HG03442 (cell line): ENCODE results near the gene ARF3.

Experiments
- ATAC-seq: cut with Tn5 transposase; IDR thresholded peaks from one replicate; pipeline ENCODE4 v1.9.1; 2021; ENCODE audit warnings: mild to moderate bottlenecking, moderate library complexity; ENCODE audit not compliant: unreplicated experiment

The ARF3 gene

DNA sequence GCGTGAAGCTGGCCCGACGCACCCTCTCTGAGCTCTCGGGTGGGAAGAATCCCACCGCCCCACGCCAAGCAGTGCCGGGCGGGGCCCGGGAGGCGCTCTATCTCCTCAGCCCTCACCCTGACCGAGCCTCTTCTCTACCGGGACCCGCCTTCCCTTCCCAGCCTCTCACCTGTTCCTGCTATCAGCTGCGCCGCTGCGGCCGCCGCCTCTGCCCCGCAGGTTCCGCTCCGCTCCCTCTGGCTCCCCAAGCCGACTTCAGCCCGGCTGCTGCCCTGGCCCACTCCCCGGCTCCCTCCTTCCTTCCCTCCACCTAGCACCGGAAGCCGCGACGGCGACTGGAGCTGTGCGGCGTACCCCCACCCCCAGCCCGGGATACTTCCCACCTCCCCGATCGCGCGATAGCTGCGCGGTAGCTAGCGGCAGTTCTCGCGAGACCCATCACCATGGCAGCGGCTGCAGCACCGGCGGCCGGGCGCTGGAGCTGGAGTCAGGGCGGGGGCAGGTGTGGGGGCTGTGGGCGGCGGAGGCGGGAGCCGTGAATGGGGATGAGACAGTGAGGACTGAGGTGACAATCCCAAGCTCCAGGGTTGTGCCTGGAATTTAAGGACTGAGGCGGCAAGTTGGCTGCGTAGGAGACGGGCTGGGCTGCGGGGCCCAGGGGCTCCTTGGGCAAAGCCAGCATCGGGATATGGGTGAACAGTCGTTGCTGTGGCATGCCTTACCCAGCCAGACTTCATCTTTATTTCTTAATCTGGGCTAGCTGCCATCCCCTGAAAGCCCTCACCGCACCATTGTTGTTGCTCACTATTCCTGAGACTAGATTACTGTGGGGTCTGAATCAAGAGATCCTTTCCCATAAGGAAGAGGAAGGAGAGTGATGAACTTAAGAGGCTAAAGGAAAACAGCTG, at the start of gene ARF3:
Gene ARF3 (minus strand): TSS at position 347 of the 908 bp plus-strand sequence. CDS start 16,392 bp downstream, outside the sequence.
- ATAC-seq = peak; percentile 86

DNA sequence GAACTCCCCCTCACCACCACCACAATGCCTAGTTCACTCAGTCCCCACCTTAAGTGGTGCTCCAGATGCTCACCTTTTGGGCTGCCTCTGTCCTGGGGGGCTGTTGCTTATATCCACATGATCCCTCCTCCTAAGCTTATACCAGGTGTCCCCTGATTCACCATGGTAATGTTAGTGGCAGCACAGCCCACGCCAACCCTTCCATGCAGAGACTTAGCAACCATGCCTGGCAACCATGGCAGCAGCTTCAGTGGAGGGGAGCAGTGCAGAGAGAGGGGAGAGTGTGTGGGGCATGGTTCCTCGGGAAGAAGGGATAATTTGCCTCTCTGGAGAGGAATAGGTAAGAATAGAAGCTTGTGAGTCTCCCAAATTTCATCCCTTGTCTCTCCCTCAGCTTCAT, 43.1 kb upstream of the ARF3 start:
- ATAC-seq = no peak

DNA sequence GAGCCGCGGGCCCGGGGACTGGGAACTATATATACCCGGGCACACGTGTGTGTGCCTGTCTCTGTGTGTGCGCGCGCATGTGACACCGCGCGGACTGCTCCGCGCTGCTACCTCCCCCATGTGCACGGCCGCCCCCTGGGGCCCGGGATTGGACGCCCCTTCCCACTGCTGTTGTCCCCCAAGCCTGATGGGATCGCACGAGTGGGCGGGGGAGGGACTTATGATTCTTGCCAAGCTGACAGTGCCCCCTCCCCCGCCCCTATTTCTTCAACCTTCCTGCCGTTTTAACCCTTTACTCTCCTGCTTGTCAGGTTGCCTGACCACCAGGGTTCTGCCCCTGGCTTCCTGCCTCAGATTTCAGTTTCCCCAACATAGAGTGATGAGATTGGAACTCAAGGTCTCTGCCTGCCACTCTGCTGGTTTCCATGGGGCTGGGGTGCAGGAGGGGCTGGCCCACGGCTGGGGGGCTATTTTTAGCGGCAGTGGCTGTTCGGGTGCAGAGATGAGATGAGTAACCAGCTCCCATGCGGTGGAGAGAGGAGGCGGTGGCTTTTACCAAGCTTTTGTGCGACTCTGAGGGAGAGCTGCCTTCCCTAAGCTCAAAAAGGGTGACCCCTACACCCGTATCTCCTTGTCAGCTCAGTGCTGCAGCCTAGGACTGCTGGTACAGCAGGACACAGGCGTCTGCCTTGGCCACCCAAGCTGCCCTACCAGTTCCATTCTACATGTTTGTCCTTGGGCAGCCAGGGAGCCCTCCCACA, 42.3 kb upstream of the ARF3 start, which contains the start of gene DDN:
Gene DDN (minus strand): TSS at position 5 of the 761 bp plus-strand sequence. CDS start 88 bp downstream, outside the sequence.
- peak; percentile 35 for ATAC-seq

DNA sequence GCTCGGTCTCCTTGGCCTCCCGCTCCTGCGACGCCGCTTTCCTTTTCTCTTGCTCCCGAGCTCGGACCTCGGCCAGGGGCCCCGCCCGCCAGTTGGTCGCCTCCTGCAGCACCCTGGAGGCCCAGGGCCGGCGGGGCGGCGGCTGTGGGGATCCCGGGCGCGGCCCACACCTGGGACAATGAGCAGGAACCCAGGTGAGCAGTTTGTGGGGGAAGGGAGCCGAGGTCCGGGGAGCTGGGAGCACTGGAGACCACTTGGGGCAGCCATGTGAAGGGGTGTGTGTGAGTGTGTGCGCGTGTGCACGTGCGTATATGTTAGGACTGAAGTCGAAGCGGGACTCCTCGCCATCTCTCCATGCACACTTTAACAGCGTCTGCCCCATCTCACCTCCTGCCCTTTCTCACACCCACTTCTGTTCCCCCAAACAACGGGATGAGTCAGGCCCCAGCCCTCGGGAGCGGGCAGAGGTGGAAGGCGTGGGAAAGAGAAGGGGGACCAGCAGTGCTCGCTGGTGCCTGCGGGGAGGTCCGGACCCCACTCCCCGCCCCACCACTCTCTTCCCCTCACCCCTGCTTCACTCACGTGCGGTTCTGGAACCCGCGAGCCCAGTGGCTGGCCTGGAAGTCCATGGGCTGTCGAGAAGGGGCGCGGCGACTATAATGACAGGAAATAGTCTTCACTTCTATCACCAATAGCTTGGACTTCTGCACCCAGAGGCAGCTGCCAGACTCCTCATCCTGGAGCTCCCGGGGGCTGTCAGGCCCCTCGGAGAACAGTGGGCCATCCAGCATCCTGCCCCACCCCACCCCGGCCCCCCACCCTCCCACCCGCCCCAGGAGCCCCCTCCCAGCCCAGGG, 41.4 kb upstream of the ARF3 start:
- no peak for ATAC-seq

DNA sequence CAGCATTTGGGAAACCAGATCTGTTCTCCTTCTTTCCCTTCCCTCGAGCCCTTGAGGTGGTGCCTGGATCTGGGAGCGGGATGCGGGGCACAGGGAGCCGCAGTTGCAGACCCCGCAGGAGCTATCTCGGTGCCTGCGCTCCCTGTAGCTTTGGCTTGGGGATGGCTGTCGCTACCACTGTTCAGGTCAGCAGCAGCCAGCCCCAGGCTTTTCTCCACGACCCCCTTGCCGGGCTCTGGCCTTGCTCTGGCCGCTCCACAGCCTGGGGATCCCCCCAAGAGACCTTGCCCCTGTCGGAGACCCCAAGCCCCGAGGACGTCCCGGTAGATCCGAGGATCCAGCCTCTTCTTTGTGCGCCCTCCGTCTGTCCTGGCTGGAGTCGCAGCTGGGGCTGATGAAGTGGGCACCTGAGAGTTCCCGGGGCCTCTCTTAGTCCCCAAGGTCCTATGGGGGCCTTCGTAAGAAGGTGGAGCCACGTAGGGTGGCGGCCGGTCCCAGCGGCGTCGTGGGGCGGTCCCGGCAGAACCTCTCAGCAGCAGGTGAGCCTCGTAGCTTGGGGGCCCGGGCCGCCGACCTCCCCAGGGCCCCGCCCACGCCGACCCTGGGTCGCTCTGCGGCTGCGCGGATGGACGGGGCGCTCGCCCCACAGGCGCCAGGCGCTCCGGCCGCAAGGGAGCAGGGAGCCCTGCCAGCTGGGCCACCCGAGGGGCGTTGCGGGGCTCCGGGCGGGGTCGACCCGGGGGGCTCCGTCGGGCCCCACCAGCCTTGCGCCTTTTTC, 40.6 kb upstream of the ARF3 start:
- ATAC-seq = peak; percentile 43

DNA sequence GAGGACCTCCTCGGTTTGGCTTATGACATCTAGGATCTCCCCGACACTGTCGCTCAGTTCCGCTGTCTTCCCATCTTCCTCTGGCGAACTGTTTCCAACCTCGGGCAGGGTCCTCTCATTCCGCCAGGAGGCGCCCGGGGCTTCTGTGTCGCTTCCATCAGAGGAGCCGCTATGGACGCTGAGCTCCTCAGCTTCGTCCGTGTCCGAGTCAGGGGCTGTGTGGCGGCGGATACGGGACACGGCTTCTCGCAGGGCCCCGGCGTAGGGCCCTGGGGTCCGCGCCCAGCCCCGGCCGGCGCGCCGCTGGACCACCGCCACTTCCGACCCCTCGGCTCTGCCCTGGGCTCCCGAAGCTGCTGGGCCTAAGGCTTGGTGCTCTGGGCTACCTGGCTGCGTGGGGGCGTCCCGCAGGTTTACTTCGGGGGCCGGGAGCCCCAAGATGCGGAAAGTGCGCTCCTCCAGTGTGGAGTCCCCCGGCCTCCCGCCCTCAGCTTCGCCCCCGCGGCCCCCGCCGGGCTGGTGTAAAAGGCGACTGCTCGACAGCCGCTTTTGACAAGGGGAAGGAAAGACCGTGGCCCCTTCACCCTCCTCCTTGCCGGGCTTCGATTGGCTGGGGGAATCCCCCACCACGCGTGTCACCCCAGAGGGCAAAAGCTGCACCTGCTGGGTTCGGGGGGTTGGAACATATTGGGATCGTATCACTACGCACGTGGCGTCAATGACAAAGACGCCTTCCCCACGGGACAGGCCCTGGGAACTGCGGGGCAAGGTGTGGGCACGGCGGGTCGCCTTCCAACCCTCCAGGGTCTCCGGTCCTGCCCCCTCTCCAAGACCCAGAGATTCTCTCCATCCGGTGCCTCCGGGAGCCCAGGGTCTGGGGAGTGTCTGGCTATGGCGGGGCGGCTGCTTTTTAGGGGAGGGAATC, 39.8 kb upstream of the ARF3 start:
- ATAC-seq = no peak

DNA sequence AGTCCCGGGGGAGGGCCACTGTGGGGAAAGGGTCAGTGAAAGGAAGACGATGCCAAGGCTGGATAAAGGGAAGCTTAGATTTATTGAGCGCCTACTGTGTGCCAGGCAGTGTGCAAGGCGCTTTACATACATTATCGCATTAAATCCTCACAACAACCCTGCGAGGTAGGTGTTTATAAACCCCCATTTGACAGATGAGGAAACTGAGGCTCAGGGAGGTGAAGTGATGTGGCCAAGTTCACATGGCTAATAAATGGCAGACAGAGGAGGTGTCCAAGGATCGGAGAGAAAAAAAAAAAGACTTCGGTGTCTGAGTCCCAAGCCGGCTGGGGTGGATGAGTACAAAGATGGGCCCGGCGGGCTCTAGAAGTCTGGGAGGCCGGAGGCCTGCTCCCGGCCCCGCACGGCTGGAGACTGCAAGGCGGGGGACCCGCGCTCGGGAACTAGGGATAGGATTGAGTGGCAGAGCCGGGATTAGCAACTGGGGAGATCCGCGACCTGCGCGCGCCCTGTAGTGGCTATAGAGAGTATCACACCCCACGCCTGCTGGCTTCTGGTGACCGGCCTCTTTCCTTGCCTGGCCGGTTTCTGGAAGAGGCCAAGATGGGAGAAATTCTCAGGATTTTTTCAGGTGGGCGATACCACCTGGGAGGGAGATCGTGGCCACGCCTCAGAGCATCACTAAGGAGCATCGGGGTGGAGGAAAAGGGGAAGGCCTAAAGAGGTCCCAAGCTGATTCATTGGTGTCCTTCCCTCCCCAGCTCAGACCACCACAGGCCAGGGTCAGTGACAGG, 38.0 kb upstream of the ARF3 start:
- no peak for ATAC-seq

DNA sequence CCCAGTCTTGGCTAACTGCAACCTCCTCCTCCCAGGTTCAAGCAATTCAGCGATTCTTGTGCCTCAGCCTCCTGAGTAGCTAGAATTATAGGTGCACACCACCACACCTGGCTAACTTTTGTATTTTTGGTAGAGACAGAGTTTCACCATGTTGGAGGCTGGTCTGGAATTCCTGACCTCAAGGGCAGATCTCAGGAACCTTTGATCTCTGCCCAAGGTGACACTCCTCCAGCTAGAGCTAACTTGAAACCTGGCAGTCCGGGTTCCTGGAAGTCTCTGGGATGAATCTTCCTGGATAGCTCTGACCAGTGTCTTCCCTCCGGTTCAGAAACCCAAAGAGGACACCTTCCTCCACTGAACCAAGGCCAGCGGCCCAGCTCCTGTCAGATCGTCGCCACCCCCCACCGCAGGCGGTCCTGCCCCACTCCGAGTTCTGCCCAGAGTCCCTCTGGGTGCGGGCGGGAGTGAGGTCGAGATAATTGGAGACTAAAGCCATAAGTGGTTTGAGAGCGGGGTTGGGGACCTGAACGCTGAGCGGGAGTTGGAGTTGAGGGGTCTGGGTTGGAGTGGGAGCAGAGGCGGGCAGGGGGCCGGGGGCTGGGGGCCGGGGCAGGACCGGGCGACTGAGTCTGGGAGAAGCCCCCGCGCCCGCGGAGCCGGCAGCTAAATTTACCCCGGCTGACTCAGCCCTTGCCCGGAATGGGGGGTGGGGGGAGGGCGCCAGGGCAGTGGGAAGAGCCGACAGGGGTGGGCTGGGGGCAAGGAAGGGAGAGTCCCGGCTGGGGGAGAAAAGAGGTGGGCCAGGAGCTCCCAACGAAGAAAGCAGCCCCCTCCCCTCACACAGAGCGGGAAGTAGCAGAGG, 37.2 kb upstream of the ARF3 start:
- no peak for ATAC-seq

DNA sequence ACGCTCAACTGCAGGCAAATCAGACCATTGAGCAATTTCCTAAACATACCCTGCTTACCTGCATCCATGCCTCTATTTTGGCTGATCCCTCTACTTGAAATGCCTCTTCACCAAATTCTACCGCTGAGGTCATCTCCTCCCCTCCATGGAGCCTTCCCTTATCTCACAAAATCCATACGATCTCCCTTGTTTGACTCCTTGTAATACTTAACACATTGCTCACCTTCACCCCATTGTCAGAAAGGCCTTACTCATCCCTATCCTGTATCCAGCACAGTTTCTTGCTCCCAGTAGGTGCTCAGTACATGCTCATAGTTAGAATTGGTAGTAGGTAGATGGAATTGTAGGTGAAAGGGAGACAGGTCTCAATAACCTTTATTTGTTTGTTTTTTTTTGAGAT, 36.5 kb upstream of the ARF3 start:
- ATAC-seq = no peak

DNA sequence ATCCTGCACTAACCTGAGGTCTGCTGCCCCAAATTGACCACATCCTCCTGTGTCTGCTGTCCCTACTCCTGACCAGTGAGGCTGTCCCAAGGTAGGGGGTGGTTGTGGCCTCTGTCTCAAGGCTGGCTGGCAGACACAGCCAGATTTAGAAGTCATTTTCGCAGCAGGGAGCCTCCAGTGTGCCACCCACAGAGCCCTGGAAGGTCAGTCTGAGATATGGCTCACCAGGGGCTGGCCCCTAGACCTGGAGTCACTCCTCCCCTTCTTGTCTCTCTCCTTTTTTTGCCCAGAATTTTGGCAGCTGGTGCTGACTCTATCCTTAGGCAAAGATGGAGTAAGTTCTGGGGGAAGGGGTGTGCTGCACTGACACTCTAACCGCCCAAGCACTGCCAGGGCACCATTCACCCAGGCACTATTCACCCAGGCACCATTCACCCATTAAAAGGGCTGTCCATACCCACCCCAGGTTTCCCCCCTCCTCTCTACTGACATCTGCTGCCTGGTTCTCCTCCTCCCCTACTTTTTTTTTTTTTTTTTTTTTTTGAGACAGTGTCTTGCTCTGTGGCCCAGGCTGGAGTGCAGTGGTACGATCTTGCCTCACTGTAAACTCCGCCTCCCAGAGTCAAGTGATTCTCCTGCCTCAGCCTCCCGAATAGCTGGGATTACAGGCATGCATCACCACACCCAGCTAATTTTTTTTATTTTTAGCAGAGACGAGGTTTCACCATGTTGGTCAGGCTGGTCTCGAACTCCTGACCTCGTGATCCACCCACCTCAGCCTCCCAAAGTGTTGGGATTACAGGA, 34.2 kb upstream of the ARF3 start:
- ATAC-seq = no peak

DNA sequence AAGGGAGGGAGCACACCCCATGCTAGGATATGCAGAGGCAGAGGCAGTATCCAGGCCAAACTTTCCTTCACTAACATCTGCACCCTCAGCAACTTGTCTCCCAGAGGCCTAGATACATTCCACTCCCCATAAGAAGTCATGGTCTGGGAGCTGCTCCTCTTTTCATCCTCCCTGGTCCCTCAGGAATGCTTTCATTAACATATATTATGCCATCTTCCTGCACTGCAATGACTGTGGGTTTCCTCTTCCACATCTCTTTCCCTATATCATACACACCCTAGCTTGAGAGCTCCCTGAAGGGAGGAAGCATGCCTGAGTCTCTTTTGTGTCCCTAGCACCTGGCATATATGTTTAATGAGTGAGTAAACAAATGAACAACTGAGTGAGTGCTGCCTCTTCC, 33.3 kb upstream of the ARF3 start:
- ATAC-seq = no peak

DNA sequence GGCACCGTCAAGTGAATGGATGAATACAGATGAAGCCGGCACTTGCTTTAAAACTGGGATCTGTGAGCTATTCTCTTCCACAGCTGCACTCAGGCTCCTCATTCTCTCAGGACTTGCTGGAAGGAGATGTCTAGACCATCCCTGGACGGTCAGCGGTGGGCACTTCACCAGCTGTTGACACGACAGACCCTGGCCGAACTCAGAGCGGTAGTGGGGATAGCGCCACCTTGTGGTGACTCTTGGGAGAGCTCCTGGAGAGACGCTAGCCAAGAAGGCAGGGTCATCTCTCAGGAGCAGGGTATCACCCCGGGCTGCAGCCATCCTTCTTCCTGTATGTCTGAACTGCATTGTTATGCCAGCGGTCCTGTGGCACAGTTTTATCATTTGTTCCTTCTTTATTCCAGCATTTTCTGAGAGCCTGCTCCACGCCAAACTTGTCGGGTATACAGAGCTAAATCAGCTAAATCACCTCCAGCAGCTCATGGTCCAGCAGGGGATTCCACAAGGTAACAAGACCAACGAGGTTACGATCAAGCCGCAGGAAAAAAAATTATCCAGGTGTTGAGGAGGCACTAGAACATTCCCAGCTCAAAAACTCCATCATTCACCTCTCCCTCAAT, 30.9 kb upstream of the ARF3 start:
- no peak for ATAC-seq

DNA sequence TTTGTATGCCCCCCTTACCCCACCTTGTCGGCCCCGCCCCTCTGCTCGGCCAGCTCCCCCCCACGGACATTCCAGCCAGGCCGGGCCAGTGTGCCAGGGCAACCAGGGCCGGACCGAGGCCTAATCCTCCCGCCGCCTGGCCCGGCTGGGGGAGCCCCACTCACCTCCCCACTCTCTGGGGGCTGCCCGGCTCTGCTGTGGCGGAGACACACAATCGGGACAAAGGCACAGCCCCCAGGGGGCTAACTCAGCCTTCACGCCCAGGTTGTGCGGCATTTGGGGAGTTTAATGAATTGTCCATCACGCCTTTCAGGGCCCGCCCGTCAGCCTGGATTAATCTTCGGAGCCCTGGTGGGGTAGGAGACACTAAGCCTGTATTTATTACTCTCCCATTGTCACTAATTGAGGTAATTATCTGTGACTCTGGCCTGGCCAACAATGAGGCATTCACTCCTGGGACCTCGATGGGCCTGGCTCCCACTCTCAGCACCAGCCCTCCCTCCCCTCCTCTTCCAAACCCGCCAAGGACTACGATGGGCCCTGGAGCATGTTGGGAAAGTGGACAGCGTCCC, 29.5 kb upstream of the ARF3 start:
- no peak for ATAC-seq

DNA sequence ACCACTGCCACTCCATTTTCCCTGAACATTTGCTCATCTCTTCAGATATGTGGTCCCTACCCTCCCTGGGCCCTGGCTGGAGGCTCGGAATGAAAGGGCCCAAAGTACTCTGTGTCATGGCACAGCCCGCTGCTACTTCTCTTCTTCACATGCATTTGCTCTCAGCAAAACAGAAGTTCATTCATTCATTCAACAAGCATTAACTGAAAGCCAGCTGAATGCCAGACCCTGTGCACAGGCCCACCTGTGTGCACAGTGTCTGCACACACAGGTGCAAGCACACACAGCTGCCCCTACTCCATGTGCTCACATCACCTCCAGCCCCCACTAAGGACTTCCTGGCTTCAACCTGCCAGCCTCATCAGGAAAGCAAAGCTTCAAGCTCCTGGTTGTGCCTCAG, 28.6 kb upstream of the ARF3 start:
- no peak for ATAC-seq

DNA sequence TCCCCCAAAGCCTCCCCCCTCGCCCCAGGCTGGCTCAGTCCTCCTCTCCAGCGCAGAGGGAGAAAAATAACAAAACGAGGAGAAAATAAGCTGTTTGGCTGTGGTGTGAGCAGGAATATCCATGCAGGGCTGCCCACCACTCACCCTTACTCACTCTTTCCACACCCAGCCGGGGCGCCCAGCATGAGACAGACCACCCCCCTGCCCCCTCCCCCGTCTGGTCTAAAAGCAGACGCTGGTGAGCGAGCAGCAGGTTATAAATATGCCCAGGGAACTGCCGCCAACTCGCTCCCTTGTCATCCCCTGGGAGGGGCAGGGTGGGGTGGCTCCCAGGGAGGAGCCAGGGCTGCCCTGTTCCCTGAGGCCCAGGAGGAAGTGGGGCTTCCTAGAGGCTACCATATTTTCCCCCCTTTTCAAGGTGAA, 28.2 kb upstream of the ARF3 start:
- ATAC-seq = no peak
